ENCODE results near the gene FRS2.

The FRS2 gene

DNA sequence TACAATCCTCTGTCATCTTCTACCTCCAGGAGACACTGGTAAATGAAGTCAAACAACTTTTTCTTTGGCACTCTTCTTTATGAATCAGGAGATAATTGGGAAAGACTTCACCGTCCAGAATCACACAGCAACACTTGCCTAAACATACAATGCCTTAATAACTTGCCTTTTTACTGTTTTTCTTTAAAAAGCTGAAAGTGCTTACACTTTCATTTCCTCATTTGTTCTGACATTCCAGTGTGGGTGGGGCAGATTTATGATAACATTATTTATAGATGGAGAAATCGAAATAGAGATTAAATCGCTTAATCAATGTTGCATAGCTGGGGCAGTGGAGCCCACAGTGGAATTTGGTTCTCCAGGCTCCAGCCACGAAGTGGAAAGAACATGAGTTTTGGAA is 2.8 kb upstream of the FRS2 start:
- no peak for DNase-seq

DNA sequence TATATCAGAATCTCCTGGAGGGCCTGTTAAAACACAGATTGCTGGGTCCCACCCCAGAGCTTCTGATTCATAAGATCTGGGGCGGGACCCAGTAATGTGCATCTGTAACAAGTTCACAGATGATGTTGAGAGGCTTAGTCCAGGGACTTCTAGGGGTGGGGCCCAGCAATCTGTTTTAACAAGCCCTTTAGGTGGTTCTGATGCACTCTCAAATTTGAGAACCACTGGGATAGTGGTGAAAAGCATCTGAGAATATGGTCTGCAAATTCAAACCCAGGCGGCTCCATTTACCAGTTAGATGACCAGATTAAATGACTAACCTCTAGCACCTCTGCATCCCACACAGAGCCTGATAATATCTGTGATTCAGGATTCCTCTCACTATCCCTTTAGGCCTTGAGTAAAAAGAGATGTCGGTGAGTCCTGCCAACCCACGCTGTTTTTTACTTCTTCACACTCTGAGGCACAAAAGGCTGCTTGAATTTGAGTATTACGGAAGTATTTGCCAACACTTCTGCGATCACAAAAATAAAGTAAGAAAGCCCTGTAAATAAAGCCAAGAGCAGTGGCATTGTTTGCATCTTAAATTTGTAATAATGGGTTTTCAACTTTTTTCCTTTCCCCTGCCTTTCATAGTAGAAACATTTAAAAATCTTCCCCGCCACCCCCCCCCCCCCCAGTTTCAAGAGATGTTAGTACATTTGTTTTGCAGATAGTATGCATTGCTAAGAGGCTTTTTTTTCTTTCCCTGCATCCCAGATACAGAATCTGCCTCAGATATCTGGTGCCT is 1.8 kb upstream of the FRS2 start:
- DNase-seq: no peak

DNA sequence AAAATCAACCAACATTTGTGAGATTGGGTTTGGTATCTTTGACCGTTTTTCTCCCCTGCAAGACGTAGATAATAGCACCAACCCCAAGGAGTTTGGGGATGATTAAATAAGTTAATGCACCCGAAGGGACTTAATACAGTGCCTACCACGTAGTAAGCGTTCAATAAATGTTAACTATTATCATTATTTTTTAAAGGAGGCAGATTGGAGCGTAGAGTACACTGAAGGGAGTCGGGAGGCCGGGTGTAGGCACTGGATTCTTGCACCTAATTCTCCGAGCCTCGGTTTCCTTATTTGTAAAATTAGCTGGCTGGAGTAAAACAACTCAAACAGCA is 367 bp upstream of the FRS2 start:
- DNase-seq: no peak

DNA sequence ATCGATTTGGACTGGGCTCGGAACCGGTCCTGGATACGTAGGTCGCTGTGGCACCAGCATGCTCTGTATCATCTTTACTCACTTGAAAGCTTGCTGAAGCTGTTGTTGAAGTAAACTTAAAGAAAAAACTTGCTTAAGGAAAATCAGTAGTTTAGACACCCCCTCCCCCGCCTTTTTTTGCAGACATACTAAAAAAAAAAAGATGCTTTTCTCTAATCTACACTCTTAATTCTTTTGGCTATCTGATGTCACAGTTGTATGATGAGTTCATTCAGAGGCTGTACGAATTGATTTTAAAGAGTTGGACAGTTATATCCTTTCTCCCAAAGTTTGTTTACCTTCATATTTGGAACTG is 865 bp downstream of the FRS2 start:
- no peak for DNase-seq

DNA sequence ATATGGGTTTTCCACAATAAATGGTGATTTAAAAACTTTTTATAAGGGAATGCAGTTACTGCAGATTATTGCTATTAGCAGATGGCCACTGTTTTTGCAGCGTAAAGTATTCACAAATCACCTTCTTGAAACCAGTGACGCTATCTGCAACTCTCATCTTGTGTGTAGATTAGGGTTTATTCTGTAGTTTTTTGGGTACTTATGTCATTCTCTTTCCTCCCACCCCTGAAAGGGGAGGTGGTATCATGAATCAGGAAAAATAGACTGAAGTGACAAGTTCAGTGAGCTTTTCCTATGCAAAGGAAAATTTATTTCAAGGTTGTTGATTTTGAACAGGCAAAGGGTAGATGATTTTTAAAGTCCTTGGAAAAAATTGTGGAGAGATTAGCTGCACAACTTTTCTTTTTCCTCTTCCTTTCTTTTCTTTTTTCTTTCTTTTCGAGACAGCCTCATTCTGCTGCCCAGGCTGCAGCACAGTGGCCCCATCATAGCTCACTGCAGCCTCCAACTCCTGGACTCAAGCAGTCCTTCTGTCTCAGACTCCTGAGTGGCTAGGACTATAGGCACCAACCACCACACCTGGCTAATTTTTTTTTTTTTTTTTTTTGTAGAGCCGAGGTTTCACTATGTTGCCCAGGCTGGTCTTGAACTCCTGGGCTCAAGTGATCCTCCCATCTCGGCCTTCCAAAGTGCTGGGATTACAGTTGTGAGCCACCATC is 1.6 kb downstream of the FRS2 start:
- no peak for DNase-seq

DNA sequence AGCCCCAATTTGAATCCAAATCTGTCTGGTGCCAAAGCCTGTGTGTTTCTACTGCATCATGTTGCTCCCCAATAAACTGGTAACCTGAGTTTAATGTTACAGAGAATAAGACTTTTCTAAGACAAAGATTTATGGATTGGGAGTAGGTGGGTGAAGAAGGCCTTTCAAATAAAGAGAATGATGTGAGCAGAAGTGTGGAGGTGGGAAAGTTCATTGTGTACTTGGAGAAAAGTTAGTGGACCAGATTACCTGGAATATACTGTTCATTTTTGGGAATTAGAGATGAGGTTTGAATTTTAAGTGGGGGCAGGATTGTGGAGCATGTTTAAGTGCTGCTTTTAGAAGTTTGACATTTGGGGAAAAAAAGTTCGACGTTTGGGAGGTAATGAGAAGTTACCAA is 3.1 kb downstream of the FRS2 start:
- DNase-seq: no peak

GRCh38 chr12:69474456-69474855 is 4.3 kb downstream of the FRS2 start:
- no peak for DNase-seq

- DNase-seq: no peak
These were observed 5.2 kb downstream of the FRS2 start for GRCh38 chr12:69475237-69475975.

- no peak for DNase-seq
These were observed 6.3 kb downstream of the FRS2 start for GRCh38 chr12:69476276-69477017.

DNA sequence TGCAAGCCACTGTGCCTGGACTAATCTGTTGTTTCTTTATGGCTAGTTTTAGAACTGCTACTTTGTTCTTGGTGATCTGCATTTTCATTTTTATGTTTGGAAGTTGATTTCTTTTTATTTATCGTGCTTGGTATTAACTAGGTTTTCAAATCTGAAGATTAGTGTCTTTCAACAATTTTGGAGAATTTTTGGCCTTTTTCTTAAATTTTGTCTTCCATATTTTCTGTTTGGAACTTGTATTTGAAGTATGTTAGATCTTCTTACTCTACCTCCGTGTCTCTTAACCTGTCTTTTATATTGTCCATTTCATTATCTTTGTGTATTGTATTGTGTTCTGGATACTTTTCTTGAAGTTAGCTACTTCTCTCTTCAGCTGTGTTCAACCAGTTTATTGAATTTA is 9.5 kb downstream of the FRS2 start:
- no peak for DNase-seq

DNA sequence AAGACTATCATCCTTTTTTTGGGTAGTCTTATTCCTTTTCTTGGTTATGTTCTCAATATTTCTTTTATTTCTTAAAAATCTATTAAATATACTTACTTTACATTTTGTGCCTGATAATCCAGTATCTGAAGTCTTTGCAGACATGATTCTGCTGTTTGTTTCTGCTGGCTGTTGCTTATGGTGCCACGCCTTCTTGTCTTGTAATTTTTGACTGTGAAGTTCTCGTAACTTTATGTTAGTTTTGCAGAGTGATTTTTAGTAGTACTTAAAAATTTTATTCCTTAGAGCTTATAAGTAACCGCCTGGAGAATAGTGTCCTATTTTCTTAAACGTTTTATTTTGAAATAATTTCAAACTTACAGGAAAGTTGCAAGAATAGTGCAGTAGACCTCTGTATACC is 10.5 kb downstream of the FRS2 start:
- DNase-seq: no peak

- DNase-seq: no peak
These were observed 10.9 kb downstream of the FRS2 start for GRCh38 chr12:69481133-69481532.

- no peak for DNase-seq
These were observed 13.5 kb downstream of the FRS2 start for GRCh38 chr12:69483700-69484099.

DNA sequence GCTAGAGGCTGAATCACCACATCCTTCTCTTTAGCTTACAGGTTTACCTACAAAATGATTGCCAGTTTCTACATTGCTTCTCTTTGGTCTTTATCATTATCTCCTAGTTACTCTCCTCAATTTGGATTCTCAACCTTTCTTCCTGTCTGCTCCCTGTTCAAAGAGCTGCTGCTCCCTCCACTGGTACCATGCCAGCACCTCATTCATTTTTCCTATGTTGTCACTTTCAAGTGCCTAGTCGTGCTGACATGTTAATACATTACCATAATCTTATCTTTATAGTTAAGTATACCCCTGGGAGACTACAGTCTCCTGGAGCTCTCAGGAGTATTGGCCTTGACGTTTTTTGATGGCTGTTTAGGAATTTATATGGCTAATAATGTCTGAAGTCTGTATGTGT is 14.2 kb downstream of the FRS2 start:
- DNase-seq: no peak

- DNase-seq: no peak
These were observed 20.9 kb downstream of the FRS2 start for GRCh38 chr12:69490920-69491643.

GRCh38 chr12:69492739-69493138 is 22.6 kb downstream of the FRS2 start:
- no peak for DNase-seq

GRCh38 chr12:69495071-69495470 is 24.9 kb downstream of the FRS2 start:
- no peak for DNase-seq

DNA sequence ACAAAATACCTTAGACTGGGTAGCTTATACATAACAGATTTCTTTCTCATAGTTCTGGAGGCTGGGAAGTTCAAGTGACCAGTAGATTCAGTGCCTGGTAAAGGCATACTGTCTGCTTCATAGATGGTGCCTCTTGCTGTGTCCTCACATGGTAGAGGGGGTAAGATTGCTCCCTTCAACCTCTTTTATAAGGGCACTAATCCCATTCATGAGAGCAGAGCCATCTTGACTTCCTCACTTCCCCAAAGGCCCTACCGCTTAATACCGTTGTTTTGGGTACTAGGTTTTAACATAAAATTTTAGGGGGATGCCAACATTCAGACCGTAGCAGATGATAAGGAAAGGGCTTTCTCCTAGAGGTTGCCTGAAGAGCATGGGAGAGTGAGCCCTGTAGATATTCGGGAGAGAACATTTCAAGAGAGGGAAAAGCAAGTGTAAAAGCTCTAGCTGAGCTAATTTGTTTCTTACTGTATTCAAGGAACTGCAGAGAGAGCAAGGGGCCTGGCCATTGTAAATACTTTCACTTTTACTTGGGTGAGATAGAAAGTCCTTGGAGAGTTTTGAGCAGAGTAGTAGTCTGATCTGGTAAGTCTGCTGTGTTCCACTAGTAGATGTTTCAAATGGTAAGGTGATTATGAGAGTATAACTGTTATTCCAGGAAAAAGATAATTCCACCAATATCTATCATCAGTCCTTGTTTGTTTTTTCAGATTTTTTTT is 27.3 kb downstream of the FRS2 start:
- no peak for DNase-seq

DNA sequence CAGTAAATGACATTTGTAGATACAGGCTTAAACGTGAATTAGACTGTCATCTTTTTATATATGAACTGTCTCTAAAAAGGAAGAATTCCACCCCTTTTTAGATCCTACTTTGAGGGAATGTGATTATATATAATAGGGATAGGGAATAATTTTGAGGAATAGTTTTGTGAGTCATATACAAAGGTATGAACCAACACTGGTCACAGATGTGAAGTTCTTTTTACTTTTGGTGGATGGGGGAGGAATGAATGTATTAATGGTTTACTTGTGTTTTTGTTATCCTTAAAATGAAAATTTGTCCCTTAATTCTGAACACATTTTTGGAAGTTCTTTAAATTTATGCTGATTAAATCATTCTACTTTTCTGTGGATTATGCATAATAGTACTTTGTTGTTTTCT is 30.4 kb downstream of the FRS2 start:
- DNase-seq: no peak

DNA sequence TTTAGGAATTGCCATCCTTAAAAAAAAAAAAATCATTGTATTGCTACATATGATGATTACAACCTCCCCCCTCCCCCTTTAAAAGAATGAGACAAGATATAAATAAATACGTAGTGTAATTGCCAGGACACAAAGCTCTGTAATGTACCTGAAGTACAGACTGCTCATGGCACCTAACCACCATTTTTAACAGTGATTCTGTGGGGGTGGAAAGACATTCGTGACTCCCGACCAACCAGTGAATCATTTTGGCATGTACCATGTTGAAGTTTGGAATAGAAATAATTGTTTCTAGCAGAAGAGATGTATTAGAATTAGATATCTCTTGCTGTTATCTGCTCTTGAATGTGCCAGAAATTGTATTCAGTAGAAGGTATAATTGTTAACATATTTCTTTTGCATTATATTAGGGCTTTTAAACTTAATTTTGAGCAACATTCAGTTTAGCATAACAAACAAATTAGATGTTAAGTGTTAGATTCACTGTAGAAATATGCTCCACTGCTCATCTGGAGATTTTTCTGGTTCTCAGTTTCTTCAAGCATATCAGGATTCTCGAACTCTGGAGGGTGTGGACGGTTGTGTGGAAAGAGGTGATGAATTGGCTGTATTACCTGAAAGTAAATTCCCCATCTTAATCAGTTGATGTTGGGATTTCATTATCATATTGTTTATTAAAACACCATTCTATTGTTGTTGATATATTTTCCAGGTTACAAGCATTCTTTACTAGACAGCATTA is 31.1 kb downstream of the FRS2 start:
- DNase-seq: no peak

- no peak for DNase-seq
These were observed 32.3 kb downstream of the FRS2 start for GRCh38 chr12:69502345-69503081.

All from activated CD8-positive, alpha-beta memory T cell treated with anti-CD3 and anti-CD28 coated beads for 24 hours (primary cell).